Activated CD8-positive, alpha-beta memory T cell treated with anti-CD3 and anti-CD28 coated beads, Interleukin-2, amount 10 ng/mL, durations not matched to agents 7 days and 5 days (primary cell): Measurements from ENCODE around the gene GUCY1A1. TPM values are rescaled to one million over a fixed set of nuclear protein-coding genes. Genes with fewer than 3 reads are reported as not detected.

ENCODE experiments used
- ATAC-seq: fragments of 150-1000 bp; cut with Tn5 transposase; one replicate; pipeline ENCODE4 v1.10.0; 2021; ENCODE audit warnings: moderate library complexity
- CTCF ChIA-PET: fragments of 350-600 bp; sonication (Branson Sonifier 250); formaldehyde crosslinking; loops from one replicate; lab custom pipeline; 2021; ENCODE audit warnings: antibody characterized with exemption; lab: Charles Lee
- DNase-seq: peaks from one replicate; pipeline ENCODE4 v3.0.0-alpha.2; 2020
- H3K27ac Mint-ChIP-seq: one replicate; pipeline ENCODE4 v1.8.0; 2021; ENCODE audit warnings: mild to moderate bottlenecking, mixed read lengths
- H3K27me3 Mint-ChIP-seq: one replicate; pipeline ENCODE4 v1.8.0; 2021; ENCODE audit warnings: mixed read lengths
- H3K36me3 Mint-ChIP-seq: one replicate; pipeline ENCODE4 v1.8.0; 2021; ENCODE audit warnings: mild to moderate bottlenecking, mixed read lengths
- H3K4me1 Mint-ChIP-seq: one replicate; pipeline ENCODE4 v1.8.0; 2021; ENCODE audit warnings: mixed read lengths
- H3K4me3 Mint-ChIP-seq: one replicate; pipeline ENCODE4 v1.8.0; 2021; ENCODE audit warnings: mild to moderate bottlenecking, moderate library complexity, mixed read lengths
- H3K9me3 Mint-ChIP-seq: one replicate; pipeline ENCODE4 v1.8.0; 2022; ENCODE audit warnings: low read depth, mixed read lengths
- total RNA-seq, 2 experiments: library from RNA; stranded (reverse); gene quantifications; one replicate each; pipeline ENCODE4 v1.2.3, GENCODE V29; 2021

The GUCY1A1 gene
- total RNA-seq, 2 experiments from 2014 or later, result 0.87 TPM; not detected in 1

GRCh38 chr4:155707251-155707650 is 40.6 kb downstream of the GUCY1A1 start:
- no peaks in the 10 kb centered on the region for H3K9me3 Mint-ChIP-seq
- H3K4me1 Mint-ChIP-seq, result no peaks in the 10 kb centered on the region
- CTCF ChIA-PET, result no interaction called here
- H3K27ac Mint-ChIP-seq, result no peak overlapping the region
- no peaks in the 10 kb centered on the region for H3K36me3 Mint-ChIP-seq
- H3K27me3 Mint-ChIP-seq, result no peaks in the 10 kb centered on the region
- DNase-seq (no peak), ATAC-seq (no peak)
- no peak overlapping the region for H3K4me3 Mint-ChIP-seq

- H3K27me3 Mint-ChIP-seq, result no peaks in the 10 kb centered on the region
- ATAC-seq, result no peak
- no peak for DNase-seq
- H3K9me3 Mint-ChIP-seq, result no peaks in the 10 kb centered on the region
- no peak overlapping the region for H3K27ac Mint-ChIP-seq
- H3K36me3 Mint-ChIP-seq, result no peaks in the 10 kb centered on the region
- CTCF ChIA-PET, result no interaction called here
- H3K4me1 Mint-ChIP-seq, result no peaks in the 10 kb centered on the region
- no peak overlapping the region for H3K4me3 Mint-ChIP-seq
These were observed 42.1 kb downstream of the GUCY1A1 start for GRCh38 chr4:155708782-155709181.

- H3K27ac Mint-ChIP-seq, result no peak overlapping the region
- CTCF ChIA-PET, result interaction anchor here (0.8 kb wide), 1 partner anchor 8 kb away, joined by 3 read pairs; no protein-coding TSS in a partner anchor
- H3K9me3 Mint-ChIP-seq, result no peaks in the 10 kb centered on the region
- no peaks in the 10 kb centered on the region for H3K27me3 Mint-ChIP-seq
- DNase-seq (no peak), ATAC-seq (no peak)
- no peak overlapping the region for H3K4me3 Mint-ChIP-seq
- no peaks in the 10 kb centered on the region for H3K4me1 Mint-ChIP-seq
- H3K36me3 Mint-ChIP-seq, result no peaks in the 10 kb centered on the region
These were observed 43.3 kb downstream of the GUCY1A1 start for GRCh38 chr4:155709918-155710317.

- DNase-seq, result no peak
- H3K4me1 Mint-ChIP-seq, result no peaks in the 10 kb centered on the region
- no peaks in the 10 kb centered on the region for H3K9me3 Mint-ChIP-seq
- CTCF ChIA-PET, result interaction anchor here (0.6 kb wide), 1 partner anchor 1115 kb away, joined by 3 read pairs; no protein-coding TSS in a partner anchor
- H3K27me3 Mint-ChIP-seq, result no peaks in the 10 kb centered on the region
- no peak overlapping the region for H3K27ac Mint-ChIP-seq
- no peak overlapping the region for H3K4me3 Mint-ChIP-seq
- no peaks in the 10 kb centered on the region for H3K36me3 Mint-ChIP-seq
- no peak for ATAC-seq
These were observed 44.9 kb downstream of the GUCY1A1 start for GRCh38 chr4:155711556-155711955.

- H3K27ac Mint-ChIP-seq, result no peak overlapping the region
These were observed 46.2 kb downstream of the GUCY1A1 start for GRCh38 chr4:155712846-155713245.

GRCh38 chr4:155713911-155714310 is 47.3 kb downstream of the GUCY1A1 start:
- ATAC-seq, result no peak
- H3K27ac Mint-ChIP-seq, result no peak overlapping the region
- no peaks in the 10 kb centered on the region for H3K27me3 Mint-ChIP-seq
- CTCF ChIA-PET, result no interaction called here
- H3K4me1 Mint-ChIP-seq, result no peaks in the 10 kb centered on the region
- no peak overlapping the region for H3K4me3 Mint-ChIP-seq
- no peaks in the 10 kb centered on the region for H3K9me3 Mint-ChIP-seq
- no peak for DNase-seq
- H3K36me3 Mint-ChIP-seq, result no peaks in the 10 kb centered on the region

More at GRCh38 chr4:155712846-155713245, 46.2 kb downstream of the GUCY1A1 start:
- CTCF ChIA-PET, result no interaction called here
- Mint-ChIP-seq H3K27me3 (no peaks in the 10 kb centered on the region), H3K36me3 (no peaks in the 10 kb centered on the region), H3K4me3 (no peak overlapping the region), H3K9me3 (no peaks in the 10 kb centered on the region), H3K4me1 (no peaks in the 10 kb centered on the region)
- ATAC-seq, result no peak
- DNase-seq, result no peak

- Mint-ChIP-seq H3K9me3 (no peaks in the 10 kb centered on the region), H3K36me3 (no peaks in the 10 kb centered on the region), H3K27me3 (no peaks in the 10 kb centered on the region), H3K4me1 (no peaks in the 10 kb centered on the region), H3K4me3 (no peak overlapping the region), H3K27ac (no peak overlapping the region)
- CTCF ChIA-PET, result no interaction called here
- ATAC-seq (no peak), DNase-seq (no peak)
These were observed 55.7 kb downstream of the GUCY1A1 start for GRCh38 chr4:155722336-155722735.

- Mint-ChIP-seq H3K4me1 (no peaks in the 10 kb centered on the region), H3K27ac (no peak overlapping the region), H3K36me3 (no peaks in the 10 kb centered on the region), H3K27me3 (no peaks in the 10 kb centered on the region), H3K4me3 (no peak overlapping the region), H3K9me3 (no peaks in the 10 kb centered on the region)
- ATAC-seq (no peak), DNase-seq (no peak)
- CTCF ChIA-PET, result no interaction called here
These were observed 56.3 kb downstream of the GUCY1A1 start for GRCh38 chr4:155722816-155723499.

- no peaks in the 10 kb centered on the region for H3K9me3 Mint-ChIP-seq
- no peaks in the 10 kb centered on the region for H3K36me3 Mint-ChIP-seq
- no peaks in the 10 kb centered on the region for H3K27me3 Mint-ChIP-seq
- no peak for ATAC-seq
- no peak overlapping the region for H3K4me3 Mint-ChIP-seq
- DNase-seq, result no peak
- CTCF ChIA-PET, result no interaction called here
- H3K4me1 Mint-ChIP-seq, result no peaks in the 10 kb centered on the region
- no peak overlapping the region for H3K27ac Mint-ChIP-seq
These were observed 58.1 kb downstream of the GUCY1A1 start for GRCh38 chr4:155724731-155725130.

GRCh38 chr4:155734065-155734464 is 67.4 kb downstream of the GUCY1A1 start:
- no peaks in the 10 kb centered on the region for H3K27me3 Mint-ChIP-seq
- ATAC-seq, result no peak
- CTCF ChIA-PET, result no interaction called here

GRCh38 chr4:155734951-155735350 is 68.3 kb downstream of the GUCY1A1 start:
- no peaks in the 10 kb centered on the region for H3K27me3 Mint-ChIP-seq
- DNase-seq (no peak), ATAC-seq (no peak)
- H3K9me3 Mint-ChIP-seq, result no peaks in the 10 kb centered on the region
- no peaks in the 10 kb centered on the region for H3K4me1 Mint-ChIP-seq
- no peak overlapping the region for H3K27ac Mint-ChIP-seq
- CTCF ChIA-PET, result no interaction called here
- no peak overlapping the region for H3K4me3 Mint-ChIP-seq
- H3K36me3 Mint-ChIP-seq, result no peaks in the 10 kb centered on the region

More at GRCh38 chr4:155734065-155734464, 67.4 kb downstream of the GUCY1A1 start:
- no peak overlapping the region for H3K27ac Mint-ChIP-seq
- H3K4me1 Mint-ChIP-seq, result no peaks in the 10 kb centered on the region
- no peak overlapping the region for H3K4me3 Mint-ChIP-seq
- no peak for DNase-seq
- H3K36me3 Mint-ChIP-seq, result no peaks in the 10 kb centered on the region
- H3K9me3 Mint-ChIP-seq, result no peaks in the 10 kb centered on the region

- H3K4me3 Mint-ChIP-seq, result no peak overlapping the region
- ATAC-seq (no peak), DNase-seq (no peak)
- H3K9me3 Mint-ChIP-seq, result no peaks in the 10 kb centered on the region
- H3K4me1 Mint-ChIP-seq, result no peaks in the 10 kb centered on the region
- no peaks in the 10 kb centered on the region for H3K27me3 Mint-ChIP-seq
- H3K27ac Mint-ChIP-seq, result no peak overlapping the region
- CTCF ChIA-PET, result no interaction called here
- H3K36me3 Mint-ChIP-seq, result no peaks in the 10 kb centered on the region
These were observed 68.8 kb downstream of the GUCY1A1 start for GRCh38 chr4:155735496-155735895.

- no peaks in the 10 kb centered on the region for H3K36me3 Mint-ChIP-seq
- DNase-seq, result no peak
- no peaks in the 10 kb centered on the region for H3K27me3 Mint-ChIP-seq
- ATAC-seq, result no peak
- no peaks in the 10 kb centered on the region for H3K9me3 Mint-ChIP-seq
- CTCF ChIA-PET, result no interaction called here
- H3K4me3 Mint-ChIP-seq, result no peak overlapping the region
- no peak overlapping the region for H3K27ac Mint-ChIP-seq
- H3K4me1 Mint-ChIP-seq, result no peaks in the 10 kb centered on the region
These were observed 71.9 kb downstream of the GUCY1A1 start for GRCh38 chr4:155738548-155738947.

- Mint-ChIP-seq H3K4me3 (no peak overlapping the region), H3K4me1 (no peaks in the 10 kb centered on the region), H3K36me3 (no peaks in the 10 kb centered on the region), H3K27ac (no peak overlapping the region), H3K27me3 (no peaks in the 10 kb centered on the region), H3K9me3 (no peaks in the 10 kb centered on the region)
- CTCF ChIA-PET, result no interaction called here
- ATAC-seq (no peak), DNase-seq (no peak)
These were observed 74.9 kb downstream of the GUCY1A1 start for GRCh38 chr4:155741546-155741945.
